NCI-H226 (cell line): ENCODE results near the gene RBFOX1.

Experiments used
- DNase-seq: peaks from one replicate; pipeline ENCODE4 v3.0.0-alpha.2; 2015

The RBFOX1 gene

DNA sequence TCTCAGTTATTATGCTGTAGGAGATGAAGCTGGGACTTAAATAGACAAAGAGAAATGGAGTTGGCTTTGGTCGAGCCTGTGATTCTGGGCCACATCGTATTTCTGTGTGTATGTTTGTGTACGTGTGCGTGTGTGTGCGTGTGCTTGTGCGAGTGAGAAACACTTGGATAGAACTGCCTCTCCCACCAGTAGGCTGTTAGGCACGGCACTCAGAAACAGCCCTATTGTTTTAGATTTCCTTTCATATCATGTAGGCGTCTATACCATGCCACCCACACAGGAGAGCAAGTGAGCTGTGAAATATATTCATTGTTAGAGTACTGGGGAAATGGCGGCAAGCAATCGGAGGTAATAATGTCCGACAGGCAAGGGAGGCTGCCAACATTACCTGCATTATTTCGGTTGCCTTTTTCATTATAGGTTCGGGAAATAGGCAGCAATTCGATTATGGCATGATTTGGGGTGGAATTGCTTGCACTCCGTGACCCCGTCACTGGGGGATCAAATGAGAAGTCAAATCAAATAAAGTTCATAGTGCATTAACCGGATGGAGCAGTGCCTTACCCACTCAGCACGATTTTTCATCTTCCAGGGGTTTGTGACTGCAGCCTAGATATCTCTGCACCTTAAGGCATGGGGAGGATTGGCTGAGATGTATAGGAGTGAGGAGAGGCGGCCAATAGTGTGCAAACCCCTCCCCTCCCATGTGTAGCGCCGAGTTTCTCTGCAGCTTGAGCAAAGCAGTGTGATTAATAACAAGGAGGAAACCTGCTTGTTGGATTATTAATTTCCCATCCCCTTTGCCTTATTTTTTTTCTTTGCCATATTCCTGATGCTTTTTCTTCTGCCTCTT lies 89.6 kb downstream of the RBFOX1 start:
- DNase-seq: no peak

- no peak for DNase-seq
These were observed 90.9 kb downstream of the RBFOX1 start for GRCh38 chr16:7423434-7424044.

- DNase-seq: no peak
These were observed 93.5 kb downstream of the RBFOX1 start for GRCh38 chr16:7426161-7426560.

DNA sequence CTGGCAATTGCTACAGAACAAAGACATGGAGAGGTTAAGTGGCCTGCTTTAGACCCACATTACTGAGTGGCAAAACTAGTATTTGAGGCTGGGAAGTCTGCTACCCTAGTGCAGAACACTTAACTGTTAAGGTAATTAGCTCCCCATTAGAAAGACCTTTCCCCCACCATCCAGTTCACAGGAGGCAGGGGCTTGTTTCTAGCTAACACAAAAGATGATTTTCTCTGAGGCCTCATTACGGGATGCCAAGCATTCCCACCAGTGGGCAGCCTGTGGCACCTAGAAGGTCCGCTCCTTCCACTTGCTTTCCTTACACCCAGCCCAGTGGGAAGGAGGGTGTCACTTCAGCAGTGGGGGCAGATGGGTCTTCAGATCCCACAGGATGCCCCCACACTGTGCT lies 99.1 kb downstream of the RBFOX1 start:
- DNase-seq: no peak

GRCh38 chr16:7436306-7436705 lies 103.7 kb downstream of the RBFOX1 start:
- DNase-seq: no peak

DNA sequence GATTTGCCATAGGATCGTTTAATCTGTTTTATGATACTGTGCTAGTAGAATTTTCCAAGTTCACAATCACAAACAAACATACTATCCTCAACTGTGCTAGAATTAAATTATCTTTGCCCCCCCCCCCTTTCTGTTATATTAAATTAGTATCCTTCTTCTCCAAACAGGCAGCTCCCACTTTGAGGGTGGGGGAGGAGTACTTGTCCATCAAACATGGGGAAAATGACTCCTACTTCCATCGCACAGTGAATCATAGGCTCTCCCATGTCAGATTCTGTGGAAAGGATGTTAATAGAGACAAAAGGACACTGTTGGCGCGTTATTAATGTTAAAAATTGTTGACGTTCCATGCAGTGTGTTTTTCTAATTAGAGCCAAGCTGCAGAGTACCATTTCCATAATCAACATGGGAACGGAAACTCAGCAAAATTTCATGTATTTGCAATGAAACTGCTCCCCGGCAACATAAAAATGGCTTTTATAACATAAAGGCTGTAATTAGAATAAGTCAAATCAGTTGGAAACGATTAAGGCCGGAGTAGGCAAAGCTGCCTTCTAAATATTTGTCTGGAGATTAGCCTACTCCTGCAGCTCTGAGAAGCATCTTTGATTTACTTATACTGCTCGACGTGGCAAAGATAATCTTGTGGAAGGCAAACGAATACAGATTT lies 104.6 kb downstream of the RBFOX1 start:
- DNase-seq: no peak

DNA sequence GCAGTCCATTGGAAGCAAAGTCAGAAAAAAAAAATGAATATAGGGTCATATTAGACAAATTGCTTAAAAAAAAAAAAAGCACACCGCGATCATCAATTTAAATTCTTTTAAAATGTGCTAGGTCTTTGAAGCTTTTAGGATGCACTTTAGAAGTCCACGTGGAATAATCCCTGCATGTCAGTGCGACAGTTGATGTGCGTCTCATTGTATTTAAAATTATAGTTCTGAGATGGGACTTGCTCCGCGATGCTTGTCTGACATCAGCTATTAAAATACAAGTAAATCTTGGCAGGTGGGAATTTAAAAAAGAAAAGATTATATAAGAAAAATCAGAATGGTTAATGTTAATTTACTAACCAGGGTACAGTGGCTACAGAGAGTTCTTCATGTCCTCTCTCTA lies 105.2 kb downstream of the RBFOX1 start:
- DNase-seq: no peak

DNA sequence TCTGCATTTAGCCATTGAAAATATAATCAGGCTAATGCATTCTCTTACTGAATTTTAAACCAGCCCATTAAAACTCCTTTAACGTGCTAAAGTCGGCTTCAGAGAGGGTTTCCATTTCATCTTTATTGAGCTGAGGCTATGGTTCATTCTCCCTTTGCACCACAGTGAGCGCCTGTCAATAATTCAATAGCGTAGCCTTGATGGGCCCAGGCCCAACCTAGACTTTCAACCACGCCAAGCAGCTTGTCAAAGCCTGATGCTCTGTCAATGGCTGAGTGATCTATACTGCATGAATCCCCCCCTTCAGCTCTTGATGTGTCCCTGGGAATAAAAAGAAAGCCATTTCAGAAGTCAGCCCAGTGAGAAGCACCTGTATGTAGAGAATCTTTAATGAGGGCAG lies 106.0 kb downstream of the RBFOX1 start:
- DNase-seq: no peak

- DNase-seq: no peak
These were observed 106.9 kb downstream of the RBFOX1 start for GRCh38 chr16:7439518-7439917.

- DNase-seq: no peak
These were observed 108.3 kb downstream of the RBFOX1 start for GRCh38 chr16:7440886-7441400.

GRCh38 chr16:7442050-7442449 lies 109.4 kb downstream of the RBFOX1 start:
- no peak for DNase-seq

DNA sequence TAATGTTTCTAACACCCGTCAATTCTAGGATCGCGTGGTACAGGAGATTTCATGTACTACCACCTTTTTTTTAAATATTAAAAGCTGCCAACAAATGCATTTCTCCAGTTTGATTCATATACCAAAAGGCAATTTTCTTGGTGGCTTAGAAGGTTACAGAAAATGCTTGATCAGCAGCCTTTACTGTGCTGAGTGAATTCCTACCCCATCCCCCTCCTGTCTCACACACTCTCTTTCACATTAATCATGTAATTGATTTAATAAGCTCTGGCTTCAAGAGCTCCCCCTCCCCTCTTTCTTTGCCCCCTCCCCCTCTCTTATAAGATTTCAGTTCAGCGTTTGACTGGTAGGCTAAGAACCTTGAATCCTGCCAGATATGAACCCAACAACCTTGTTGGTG lies 110.5 kb downstream of the RBFOX1 start:
- no peak for DNase-seq

DNA sequence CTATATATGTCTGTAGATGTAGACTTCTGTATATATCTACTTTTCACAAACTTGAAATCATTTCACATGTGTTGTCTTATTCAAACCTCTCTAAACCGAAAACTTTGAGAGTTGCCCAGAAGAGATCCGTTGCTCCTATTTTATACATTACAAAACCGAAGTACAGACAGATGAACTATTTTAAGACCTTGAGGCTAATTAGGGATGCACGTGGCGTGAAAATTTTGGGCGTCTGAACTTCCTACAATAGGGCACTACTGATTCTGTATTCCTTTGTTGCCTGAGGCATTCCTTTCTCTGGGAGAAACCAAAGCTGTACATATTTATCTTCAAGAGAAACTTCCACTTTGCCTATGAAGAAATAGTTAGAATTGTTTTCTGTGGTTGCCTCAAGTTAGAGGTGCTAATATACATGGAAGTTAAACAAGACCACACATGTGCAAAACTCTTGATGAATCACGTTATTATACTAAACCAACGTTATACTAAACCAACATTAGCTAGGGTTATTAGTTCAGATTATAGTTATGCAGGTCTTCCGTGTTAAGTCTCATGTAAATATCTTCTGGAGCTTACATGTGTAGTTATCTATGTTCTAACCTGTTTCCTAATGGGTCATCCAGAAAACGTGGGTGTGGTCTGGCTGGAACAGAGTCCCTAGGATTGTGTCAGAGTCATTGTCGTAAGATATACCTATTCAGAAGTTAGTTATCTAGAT lies 111.2 kb downstream of the RBFOX1 start:
- no peak for DNase-seq

- no peak for DNase-seq
These were observed 116.7 kb downstream of the RBFOX1 start for GRCh38 chr16:7449306-7449705.

GRCh38 chr16:7449808-7450207 lies 117.2 kb downstream of the RBFOX1 start:
- no peak for DNase-seq

GRCh38 chr16:7450440-7450839 lies 117.8 kb downstream of the RBFOX1 start:
- DNase-seq: no peak

- no peak for DNase-seq
These were observed 119.4 kb downstream of the RBFOX1 start for GRCh38 chr16:7452090-7452489.

- no peak for DNase-seq
These were observed 123.6 kb downstream of the RBFOX1 start for GRCh38 chr16:7456211-7456610.

DNA sequence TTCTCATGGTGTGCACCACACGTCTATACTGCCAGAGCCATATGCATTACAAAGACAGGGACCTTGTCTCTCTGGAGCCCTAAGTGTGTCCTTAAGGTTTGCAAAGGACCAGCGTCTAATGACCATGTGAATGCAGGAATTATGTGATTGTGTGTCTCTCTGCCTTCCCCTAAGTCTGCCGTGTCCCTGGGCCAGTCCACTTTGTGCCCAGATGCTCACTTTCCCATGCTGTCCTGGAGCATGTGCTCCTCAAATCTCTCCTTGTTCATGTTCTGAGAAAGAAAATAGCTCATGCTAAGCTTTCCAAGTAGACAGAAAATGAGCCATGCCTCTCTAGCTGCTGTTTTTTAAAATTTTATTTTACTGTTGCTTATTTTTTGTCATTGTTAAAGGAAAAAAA lies 125.5 kb downstream of the RBFOX1 start:
- DNase-seq: no peak

GRCh38 chr16:7470344-7470743 lies 137.7 kb downstream of the RBFOX1 start:
- no peak for DNase-seq

DNA sequence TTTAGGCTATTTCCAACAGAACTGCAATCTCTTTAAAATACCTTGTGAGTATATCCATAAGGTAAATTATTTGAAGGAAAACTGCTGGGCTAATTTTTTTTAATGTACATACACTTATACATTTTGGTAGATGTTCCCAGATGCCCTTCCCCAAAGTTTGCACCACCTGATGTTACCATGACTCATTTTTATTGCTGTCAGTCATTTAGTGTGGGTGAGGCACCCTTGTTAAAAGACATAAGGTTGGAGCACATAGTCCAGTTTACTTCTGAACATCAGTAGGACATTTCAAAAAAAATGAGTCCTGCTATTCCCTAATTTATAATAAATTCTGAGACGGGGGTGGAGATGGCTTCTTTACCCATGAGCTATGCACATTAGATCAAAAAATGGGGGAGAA lies 138.6 kb downstream of the RBFOX1 start:
- DNase-seq: no peak

DNA sequence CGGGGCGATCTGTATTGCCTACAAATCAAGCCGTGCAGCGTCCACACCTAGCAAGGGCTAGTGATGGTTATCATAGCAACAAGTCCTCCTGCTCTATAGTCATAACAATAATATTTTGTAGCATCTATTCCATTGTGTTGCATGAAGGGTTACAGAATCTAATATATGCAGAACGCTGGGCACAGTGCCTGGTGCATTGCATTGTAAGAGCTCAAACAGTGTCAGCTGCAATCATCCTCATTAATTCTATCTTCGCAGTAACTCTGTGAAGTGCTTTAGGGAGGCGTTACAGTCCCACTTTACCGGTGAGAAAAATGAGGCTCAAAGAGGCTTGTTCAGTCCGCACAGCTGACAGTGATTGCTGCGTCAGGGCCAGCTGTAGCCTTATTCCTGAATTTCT lies 149.4 kb downstream of the RBFOX1 start:
- no peak for DNase-seq

- no peak for DNase-seq
These were observed 150.1 kb downstream of the RBFOX1 start for GRCh38 chr16:7482596-7483290.
